ENCODE results near the gene DDX20. TPM values are rescaled to one million over a fixed set of nuclear protein-coding genes. Genes with fewer than 3 reads are reported as not detected.

The DDX20 gene
- total RNA-seq, 4 donors from 2014 or later, result 16.0 to 25.0 (median 21.5) TPM

DNA sequence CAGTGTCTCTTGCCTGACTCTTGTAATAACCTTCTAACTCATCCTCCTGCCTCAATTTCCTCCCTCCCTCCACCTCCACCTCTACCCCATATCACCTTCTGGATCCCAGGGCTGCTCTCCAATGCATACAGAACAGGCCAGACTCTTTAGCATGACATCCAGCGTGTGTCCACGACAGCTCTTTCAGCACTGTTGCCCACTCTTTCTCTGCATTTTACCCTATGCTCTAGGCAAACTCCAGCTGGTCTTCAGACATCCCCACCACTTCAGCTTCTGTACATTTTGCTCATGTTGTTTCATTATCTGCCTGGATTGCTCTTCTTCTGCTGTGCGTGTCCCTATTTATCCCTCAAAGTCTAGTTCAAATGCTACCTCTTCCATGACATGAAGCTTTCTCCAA, 21.3 kb upstream of the DDX20 start:
- Histone ChIP-seq H3K27ac (peak overlapping the region; percentile 53), H3K9me3 (no peaks in the 10 kb centered on the region), H3K4me1 (peaks cover 66% of the 10 kb centered on the region), H3K27me3 (no peaks in the 10 kb centered on the region), H3K4me3 (no peak overlapping the region), H3K36me3 (no peaks in the 10 kb centered on the region)
- no peak for DNase-seq (ENCODE audit: low spot score in 2 of 2)
- 83% methylated on average over 3 of the region's 3 CpGs for WGBS
- TF ChIP-seq POLR2AphosphoS5 (IDR thresholded peaks at IDR 0.05) (no peak), EP300 (IDR thresholded peaks at IDR 0.05) (no peak), CTCF (IDR thresholded peaks at IDR 0.05) (no peak), POLR2A (IDR thresholded peaks at IDR 0.05) (no peak)

GRCh38 chr1:111734856-111735255, 20.8 kb upstream of the DDX20 start:
- Histone ChIP-seq H3K4me1 (peaks cover 66% of the 10 kb centered on the region), H3K27ac (peak overlapping the region; percentile 53), H3K36me3 (no peaks in the 10 kb centered on the region), H3K4me3 (no peak overlapping the region), H3K27me3 (no peaks in the 10 kb centered on the region), H3K9me3 (no peaks in the 10 kb centered on the region)
- no peak for TF ChIP-seq CTCF (IDR thresholded peaks at IDR 0.05)
- TF ChIP-seq POLR2A (IDR thresholded peaks at IDR 0.05), result no peak
- no peak for TF ChIP-seq POLR2AphosphoS5 (IDR thresholded peaks at IDR 0.05)
- TF ChIP-seq EP300 (IDR thresholded peaks at IDR 0.05), result no peak
- DNase-seq (ENCODE audit: low spot score in 2 of 2), result no peak
- WGBS, result 76% methylated on average over 3 of the region's 3 CpGs

DNA sequence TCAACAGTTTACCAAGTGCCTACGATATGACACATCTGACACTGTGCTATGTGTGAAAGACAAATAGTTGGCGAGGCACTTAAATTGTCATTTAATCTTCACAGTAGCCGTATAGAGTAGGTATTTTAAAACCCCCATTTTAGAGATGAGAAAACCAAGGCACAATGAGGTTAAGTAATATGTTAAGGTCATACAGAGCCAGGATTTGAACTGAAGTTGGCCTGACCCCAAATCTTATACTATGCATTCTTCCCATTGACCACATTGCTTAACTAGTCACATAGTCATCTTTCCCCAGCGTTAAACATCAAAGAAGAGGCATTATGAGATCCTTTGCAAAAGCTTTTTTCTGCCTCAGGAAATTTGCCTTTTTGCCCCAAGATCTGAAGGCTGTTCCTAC, 20.4 kb upstream of the DDX20 start:
- H3K27me3 ChIP-seq, result no peaks in the 10 kb centered on the region
- no peaks in the 10 kb centered on the region for H3K9me3 ChIP-seq
- no peak for TF ChIP-seq POLR2AphosphoS5 (IDR thresholded peaks at IDR 0.05)
- TF ChIP-seq EP300 (IDR thresholded peaks at IDR 0.05), result no peak
- TF ChIP-seq POLR2A (IDR thresholded peaks at IDR 0.05), result no peak
- no peak for TF ChIP-seq CTCF (IDR thresholded peaks at IDR 0.05)
- H3K36me3 ChIP-seq, result no peaks in the 10 kb centered on the region
- H3K4me1 ChIP-seq, result peaks cover 66% of the 10 kb centered on the region
- H3K4me3 ChIP-seq, result no peak overlapping the region
- no peak overlapping the region for H3K27ac ChIP-seq
- no peak for DNase-seq (ENCODE audit: low spot score in 2 of 2)
- WGBS, result 87% methylated on average over 4 of the region's 4 CpGs

DNA sequence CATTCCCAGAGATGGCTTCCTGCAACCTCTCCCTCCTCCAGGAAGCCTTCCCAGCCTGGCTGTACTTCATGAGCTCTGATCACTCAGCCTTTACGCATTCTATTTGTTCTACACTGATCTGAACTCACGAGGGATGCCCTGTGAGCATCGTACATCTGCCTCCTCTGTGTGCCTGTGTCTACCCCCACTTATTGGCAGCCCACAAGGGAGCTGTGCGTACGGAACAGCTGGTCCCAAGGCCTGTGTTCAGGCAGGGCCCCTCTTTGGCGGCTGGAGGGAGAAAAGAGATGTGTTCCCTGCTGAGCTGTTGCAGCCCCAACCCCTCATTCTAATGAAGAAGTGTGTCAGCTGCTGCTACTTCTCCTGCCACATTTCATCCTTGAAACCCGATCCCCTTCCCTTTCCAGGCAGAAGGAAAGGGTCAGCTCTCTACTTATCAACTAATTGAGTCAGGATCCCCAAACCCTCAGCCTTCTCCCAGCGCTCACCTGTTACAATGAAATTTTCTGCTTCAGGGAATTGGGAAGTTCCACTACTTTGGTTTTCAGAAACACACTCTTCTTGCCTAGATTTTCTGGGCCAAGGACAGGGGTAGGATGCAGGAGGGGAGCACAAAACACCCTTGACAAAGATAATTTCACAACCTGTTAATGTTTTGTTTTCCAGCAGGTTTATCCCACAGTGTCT, 19.7 kb upstream of the DDX20 start:
- no peaks in the 10 kb centered on the region for H3K9me3 ChIP-seq
- H3K27me3 ChIP-seq, result no peaks in the 10 kb centered on the region
- H3K4me3 ChIP-seq, result no peak overlapping the region
- WGBS, result 92% methylated on average over 8 of the region's 8 CpGs
- no peak for DNase-seq (ENCODE audit: low spot score in 2 of 2)
- no peak overlapping the region for H3K27ac ChIP-seq
- TF ChIP-seq CTCF (IDR thresholded peaks at IDR 0.05) (no peak), POLR2A (IDR thresholded peaks at IDR 0.05) (no peak), EP300 (IDR thresholded peaks at IDR 0.05) (no peak)
- no peaks in the 10 kb centered on the region for H3K36me3 ChIP-seq
- H3K4me1 ChIP-seq, result peaks cover 65% of the 10 kb centered on the region

- Histone ChIP-seq H3K27me3 (no peaks in the 10 kb centered on the region), H3K4me3 (no peak overlapping the region), H3K27ac (no peak overlapping the region), H3K9me3 (no peaks in the 10 kb centered on the region), H3K36me3 (no peaks in the 10 kb centered on the region), H3K4me1 (peaks cover 61% of the 10 kb centered on the region)
- WGBS, result 65% methylated on average over 3 of the region's 4 CpGs
- TF ChIP-seq POLR2AphosphoS5 (IDR thresholded peaks at IDR 0.05) (no peak), EP300 (IDR thresholded peaks at IDR 0.05) (no peak), CTCF (IDR thresholded peaks at IDR 0.05) (no peak), POLR2A (IDR thresholded peaks at IDR 0.05) (no peak)
- DNase-seq (ENCODE audit: low spot score in 2 of 2), result no peak
Observed at GRCh38 chr1:111736548-111737215, 19.0 kb upstream of the DDX20 start.
